ENCODE data around the gene SHROOM2. TPM values are rescaled to one million over a fixed set of nuclear protein-coding genes. Genes with fewer than 3 reads are reported as not detected.

Gene SHROOM2
- total RNA-seq, 1 experiment from 2014 or later = 5.3 TPM

DNA sequence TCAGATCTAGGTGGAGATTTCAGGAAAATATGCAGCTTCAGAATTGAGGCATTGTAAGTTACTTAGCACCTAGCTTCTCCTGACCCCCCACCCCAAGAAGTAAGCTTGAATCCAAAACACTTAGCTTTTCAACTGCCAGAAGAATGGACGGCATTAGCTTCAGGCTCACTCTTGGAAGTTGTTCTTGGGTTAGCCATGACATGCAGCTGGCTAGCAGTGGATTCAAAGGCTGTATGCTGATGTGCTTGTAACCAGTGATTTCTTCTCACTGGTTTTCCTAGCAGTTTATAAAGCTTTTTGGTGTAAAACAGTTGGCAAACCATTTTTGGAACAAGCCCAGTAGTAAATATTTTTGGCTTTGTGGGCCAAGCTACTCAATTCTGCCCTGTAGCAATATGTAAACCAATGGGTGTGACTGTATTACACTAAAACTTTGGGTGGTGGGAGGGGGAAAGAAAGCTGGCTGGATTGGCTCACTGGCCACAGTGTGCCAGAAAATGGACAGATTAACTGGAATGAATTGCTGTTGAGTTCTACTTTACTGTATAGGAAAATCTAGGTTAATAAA is 85.6 kb downstream of the SHROOM2 start:
- Histone ChIP-seq H3K79me2 (ENCODE audit: insufficient read depth, low read length) (no peaks in the 10 kb centered on the region), H3K9me3 (ENCODE audit: control insufficient read depth in 1 of 2, insufficient read depth in 1 of 2, low read depth in 1 of 2, low read length in 2 of 2) (no peaks in the 10 kb centered on the region; a peak in 1 of 4 replicates), H3K9ac (ENCODE audit: low read length) (no peak overlapping the region), H4K20me1 (ENCODE audit: insufficient read depth) (no peaks in the 10 kb centered on the region), H3K9me2 (ENCODE audit: insufficient read depth) (no peaks in the 10 kb centered on the region), H3K4me3 (replicated peaks in 1 of 2; ENCODE audit: low read depth in 1 of 2, low read length in 2 of 2) (no peak overlapping the region), H2AFZ (ENCODE audit: low read depth, low read length, poor library complexity, severe bottlenecking) (no peak overlapping the region), H3K36me3 (ENCODE audit: control insufficient read depth in 1 of 2, insufficient read depth in 2 of 2, low read length in 2 of 2) (no peaks in the 10 kb centered on the region), H3K27me3 (ENCODE audit: insufficient read depth, low read length) (no peaks in the 10 kb centered on the region), H3K4me2 (ENCODE audit: low read length) (no peak overlapping the region), H3K4me1 (ENCODE audit: control insufficient read depth in 1 of 2, insufficient read depth in 2 of 2, low read length in 2 of 2) (peaks cover 12% of the 10 kb centered on the region in 2 experiments), H3K27ac (ENCODE audit: low read depth, low read length) (no peak overlapping the region)
- intact Hi-C loops (cut with micrococcal nuclease) = loop anchor here (5.0 kb wide), 1 partner anchor 246 kb away; no protein-coding TSS in a partner anchor
- no peak for DNase-seq (ENCODE audit: low read depth, low spot score)
- ChIA-PET RAD21 (ENCODE audit: low non-redundant PET in 1 of 2, low total read pairs in 2 of 2, uncharacterized antibody in 2 of 2, unreplicated experiment in 2 of 2) (no interaction called here), CTCF (no interaction called here), POLR2A (no interaction called here)
- ATAC-seq = no peak
- no peak for TF ChIP-seq EZH2phosphoT487 (IDR thresholded peaks at IDR 0.05; ENCODE audit: borderline replicate concordance)
- TF ChIP-seq ZNF274 (IDR thresholded peaks at IDR 0.05; ENCODE audit: low read depth, low read length) = no peak
- TF ChIP-seq, protein P1, sequence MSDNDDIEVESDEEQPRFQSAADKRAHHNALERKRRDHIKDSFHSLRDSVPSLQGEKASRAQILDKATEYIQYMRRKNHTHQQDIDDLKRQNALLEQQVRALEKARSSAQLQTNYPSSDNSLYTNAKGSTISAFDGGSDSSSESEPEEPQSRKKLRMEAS (IDR thresholded peaks at IDR 0.05) = no peak
- TF ChIP-seq CBX3 (IDR thresholded peaks at IDR 0.05; ENCODE audit: low read depth) = no peak
- TF ChIP-seq, protein P2, sequence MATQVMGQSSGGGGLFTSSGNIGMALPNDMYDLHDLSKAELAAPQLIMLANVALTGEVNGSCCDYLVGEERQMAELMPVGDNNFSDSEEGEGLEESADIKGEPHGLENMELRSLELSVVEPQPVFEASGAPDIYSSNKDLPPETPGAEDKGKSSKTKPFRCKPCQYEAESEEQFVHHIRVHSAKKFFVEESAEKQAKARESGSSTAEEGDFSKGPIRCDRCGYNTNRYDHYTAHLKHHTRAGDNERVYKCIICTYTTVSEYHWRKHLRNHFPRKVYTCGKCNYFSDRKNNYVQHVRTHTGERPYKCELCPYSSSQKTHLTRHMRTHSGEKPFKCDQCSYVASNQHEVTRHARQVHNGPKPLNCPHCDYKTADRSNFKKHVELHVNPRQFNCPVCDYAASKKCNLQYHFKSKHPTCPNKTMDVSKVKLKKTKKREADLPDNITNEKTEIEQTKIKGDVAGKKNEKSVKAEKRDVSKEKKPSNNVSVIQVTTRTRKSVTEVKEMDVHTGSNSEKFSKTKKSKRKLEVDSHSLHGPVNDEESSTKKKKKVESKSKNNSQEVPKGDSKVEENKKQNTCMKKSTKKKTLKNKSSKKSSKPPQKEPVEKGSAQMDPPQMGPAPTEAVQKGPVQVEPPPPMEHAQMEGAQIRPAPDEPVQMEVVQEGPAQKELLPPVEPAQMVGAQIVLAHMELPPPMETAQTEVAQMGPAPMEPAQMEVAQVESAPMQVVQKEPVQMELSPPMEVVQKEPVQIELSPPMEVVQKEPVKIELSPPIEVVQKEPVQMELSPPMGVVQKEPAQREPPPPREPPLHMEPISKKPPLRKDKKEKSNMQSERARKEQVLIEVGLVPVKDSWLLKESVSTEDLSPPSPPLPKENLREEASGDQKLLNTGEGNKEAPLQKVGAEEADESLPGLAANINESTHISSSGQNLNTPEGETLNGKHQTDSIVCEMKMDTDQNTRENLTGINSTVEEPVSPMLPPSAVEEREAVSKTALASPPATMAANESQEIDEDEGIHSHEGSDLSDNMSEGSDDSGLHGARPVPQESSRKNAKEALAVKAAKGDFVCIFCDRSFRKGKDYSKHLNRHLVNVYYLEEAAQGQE (IDR thresholded peaks at IDR 0.05; ENCODE audit: low read depth) = no peak
- TF ChIP-seq, protein P3, sequence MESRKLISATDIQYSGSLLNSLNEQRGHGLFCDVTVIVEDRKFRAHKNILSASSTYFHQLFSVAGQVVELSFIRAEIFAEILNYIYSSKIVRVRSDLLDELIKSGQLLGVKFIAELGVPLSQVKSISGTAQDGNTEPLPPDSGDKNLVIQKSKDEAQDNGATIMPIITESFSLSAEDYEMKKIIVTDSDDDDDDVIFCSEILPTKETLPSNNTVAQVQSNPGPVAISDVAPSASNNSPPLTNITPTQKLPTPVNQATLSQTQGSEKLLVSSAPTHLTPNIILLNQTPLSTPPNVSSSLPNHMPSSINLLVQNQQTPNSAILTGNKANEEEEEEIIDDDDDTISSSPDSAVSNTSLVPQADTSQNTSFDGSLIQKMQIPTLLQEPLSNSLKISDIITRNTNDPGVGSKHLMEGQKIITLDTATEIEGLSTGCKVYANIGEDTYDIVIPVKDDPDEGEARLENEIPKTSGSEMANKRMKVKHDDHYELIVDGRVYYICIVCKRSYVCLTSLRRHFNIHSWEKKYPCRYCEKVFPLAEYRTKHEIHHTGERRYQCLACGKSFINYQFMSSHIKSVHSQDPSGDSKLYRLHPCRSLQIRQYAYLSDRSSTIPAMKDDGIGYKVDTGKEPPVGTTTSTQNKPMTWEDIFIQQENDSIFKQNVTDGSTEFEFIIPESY (IDR thresholded peaks at IDR 0.05; ENCODE audit: extremely low read depth, insufficient replicate concordance, low read length) = no peak
- no peak for TF ChIP-seq POLR2A (IDR thresholded peaks at IDR 0.05; ENCODE audit: borderline replicate concordance, extremely low read depth, insufficient read depth, insufficient read length)
- TF ChIP-seq FOSL1 (IDR thresholded peaks at IDR 0.05; ENCODE audit: low read depth) = no peak
- no peak for TF ChIP-seq TCF7L2 (IDR thresholded peaks at IDR 0.05; ENCODE audit: borderline replicate concordance, extremely low read depth, insufficient read depth, insufficient read length)
- TF ChIP-seq, protein P4, sequence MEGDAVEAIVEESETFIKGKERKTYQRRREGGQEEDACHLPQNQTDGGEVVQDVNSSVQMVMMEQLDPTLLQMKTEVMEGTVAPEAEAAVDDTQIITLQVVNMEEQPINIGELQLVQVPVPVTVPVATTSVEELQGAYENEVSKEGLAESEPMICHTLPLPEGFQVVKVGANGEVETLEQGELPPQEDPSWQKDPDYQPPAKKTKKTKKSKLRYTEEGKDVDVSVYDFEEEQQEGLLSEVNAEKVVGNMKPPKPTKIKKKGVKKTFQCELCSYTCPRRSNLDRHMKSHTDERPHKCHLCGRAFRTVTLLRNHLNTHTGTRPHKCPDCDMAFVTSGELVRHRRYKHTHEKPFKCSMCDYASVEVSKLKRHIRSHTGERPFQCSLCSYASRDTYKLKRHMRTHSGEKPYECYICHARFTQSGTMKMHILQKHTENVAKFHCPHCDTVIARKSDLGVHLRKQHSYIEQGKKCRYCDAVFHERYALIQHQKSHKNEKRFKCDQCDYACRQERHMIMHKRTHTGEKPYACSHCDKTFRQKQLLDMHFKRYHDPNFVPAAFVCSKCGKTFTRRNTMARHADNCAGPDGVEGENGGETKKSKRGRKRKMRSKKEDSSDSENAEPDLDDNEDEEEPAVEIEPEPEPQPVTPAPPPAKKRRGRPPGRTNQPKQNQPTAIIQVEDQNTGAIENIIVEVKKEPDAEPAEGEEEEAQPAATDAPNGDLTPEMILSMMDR (IDR thresholded peaks at IDR 0.05 in 2 of 3, conservative IDR thresholded peaks at IDR 0.05 in 1 of 3; ENCODE audit: borderline replicate concordance in 1 of 3, insufficient read depth in 1 of 3, low read depth in 2 of 3, low read length in 2 of 3) = no peak
- no peak for TF ChIP-seq EGR1 (IDR thresholded peaks at IDR 0.05; ENCODE audit: low read depth)
- TF ChIP-seq JUND (IDR thresholded peaks at IDR 0.05) = no peak
- no peak for TF ChIP-seq POLR2AphosphoS5 (IDR thresholded peaks at IDR 0.05; ENCODE audit: low read depth, low read length)
- TF ChIP-seq CEBPB (IDR thresholded peaks at IDR 0.05; ENCODE audit: low read depth) = no peak
- no peak for TF ChIP-seq ELF1 (IDR thresholded peaks at IDR 0.05; ENCODE audit: borderline replicate concordance, low read depth)
- TF ChIP-seq YY1 (IDR thresholded peaks at IDR 0.05; ENCODE audit: extremely low read depth, insufficient replicate concordance, low read depth, low read length) = no peak
- no peak for TF ChIP-seq SIN3A (IDR thresholded peaks at IDR 0.05; ENCODE audit: low read depth)
- no TSS peak for BruUV-seq (replicated peaks)

Data from HCT116 (cell line).